ENCODE data around the gene RCAN2.
"Not testable (repeated sequence)": the region's sequence is repeated elsewhere in the genome, so short reads cannot be mapped to it uniquely, and the experiment has no call there.

The RCAN2 gene

DNA sequence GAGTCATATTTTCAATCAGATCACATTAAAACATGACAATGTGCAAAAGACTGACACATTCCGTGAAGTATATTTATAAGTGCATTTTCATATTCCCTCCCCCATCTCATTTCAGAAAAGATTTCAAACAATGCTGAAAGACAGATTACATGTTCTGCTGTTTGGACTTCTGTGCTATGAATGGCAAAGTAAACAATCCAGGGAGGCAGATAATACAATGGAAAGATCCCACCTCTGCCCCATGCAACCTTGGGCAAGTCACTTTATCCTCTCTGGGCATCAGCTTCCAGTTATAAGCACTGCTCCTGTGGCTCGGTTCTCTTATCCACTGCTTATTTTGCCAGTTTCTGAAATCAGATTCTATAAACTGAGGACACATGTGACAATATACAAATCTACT lies 110.2 kb downstream of the RCAN2 start:
- DNase-seq = no peak

DNA sequence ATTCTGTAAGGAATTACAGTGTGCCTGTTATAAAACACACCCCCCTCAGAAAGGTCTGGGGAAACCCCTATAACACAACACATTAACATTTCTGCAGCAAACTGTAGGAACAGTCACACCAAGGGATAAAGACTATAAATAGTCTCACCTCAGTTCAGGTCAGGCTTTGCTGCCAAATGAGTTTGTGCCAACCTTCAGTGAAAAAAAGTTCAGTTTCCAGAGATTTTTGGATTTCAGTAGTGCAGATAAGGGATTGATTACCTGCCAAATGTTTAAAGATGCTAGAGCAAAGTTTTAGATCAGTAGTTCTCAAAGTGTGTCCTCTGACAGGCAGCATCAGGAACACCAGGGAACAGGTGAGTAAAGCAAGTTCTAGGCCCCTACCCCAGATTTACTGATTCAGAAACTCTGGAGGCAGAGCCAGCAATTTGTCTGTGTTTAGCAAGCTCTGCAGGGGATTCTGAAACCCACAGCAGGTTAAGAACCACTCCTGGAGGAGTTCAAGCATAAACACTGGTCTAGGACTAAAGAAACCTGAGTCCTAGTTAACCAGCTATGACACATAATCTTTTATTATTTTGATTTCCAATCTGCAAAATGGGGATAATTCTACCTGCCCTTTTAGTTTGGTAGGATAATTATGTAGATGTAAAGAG lies 111.0 kb downstream of the RCAN2 start:
- DNase-seq = no peak

DNA sequence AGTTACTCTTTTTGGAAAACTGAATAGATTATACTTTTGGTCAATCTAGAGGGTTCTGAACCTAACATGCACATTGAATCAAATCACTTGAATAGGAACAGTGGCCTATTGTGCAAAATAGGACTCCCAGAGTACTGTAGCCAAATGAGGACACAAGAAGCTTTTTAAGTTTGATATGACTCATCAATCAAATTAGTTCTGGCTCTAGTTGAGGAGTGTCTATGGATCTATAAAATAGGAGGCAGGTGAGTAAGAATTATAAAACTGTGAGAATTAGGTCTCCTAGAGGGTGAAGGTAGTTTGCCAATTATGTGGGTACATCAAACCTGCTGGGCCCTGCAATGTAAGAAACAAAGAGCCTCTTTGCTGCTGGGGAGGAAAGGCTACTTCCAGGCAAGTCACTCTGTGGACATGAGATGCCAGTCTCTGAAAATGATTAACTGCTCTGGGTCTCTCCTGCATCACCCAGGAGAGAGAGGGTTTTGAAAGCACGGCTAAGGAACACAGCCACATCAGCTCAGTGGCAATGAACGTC lies 112.3 kb downstream of the RCAN2 start:
- DNase-seq = no peak

DNA sequence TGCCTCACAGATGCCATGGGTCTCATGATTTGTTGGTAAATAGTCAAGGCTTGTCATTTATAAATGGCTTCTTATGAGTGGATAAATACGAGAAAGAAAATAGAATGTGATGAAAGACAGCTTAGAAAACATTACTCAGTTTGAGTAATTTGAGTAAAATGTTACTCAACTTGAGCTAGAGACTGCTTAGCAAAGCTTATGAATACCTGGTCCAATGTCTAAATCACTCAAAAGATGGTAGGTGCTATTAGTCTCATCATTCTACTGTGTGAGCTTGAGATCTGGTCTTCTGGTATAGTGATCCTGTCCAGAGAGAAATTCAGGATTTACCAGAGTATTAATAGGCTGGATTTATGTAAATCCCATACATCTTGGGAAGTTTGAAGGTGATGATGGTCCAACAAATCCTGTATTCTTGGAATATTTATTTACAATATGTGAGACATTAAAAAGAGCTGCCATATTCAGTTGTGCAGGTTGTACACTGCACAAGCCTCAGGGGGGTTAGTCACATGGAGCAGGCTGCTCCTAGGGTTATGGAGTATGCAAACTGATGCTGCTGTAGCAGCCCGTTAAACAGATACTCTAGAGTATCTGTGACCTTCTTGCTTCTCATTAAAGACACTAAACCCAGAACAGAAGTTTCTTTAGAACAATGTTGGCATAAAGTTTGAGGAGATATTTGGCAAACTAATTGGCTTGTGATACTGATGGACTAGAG lies 112.9 kb downstream of the RCAN2 start:
- DNase-seq = no peak

DNA sequence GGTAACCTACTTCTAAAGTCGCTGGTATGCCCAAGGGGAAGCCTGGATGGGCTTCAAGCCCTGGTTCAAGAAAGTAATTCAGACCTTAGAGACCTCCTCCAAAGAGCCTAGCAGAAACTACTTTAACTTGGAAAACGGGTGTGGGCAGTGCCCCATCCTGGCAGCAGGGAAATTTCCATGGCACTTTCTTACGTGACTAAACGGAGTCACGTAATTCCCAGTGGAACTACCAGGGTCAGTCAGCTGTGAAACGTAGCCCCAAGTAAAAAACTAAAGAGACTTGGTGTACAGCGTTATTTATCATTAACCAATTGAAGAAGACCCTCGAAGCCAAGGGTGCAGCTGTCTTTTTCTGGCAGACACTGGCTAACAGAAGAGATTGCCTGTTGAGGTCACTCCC lies 114.0 kb downstream of the RCAN2 start:
- DNase-seq = no peak

DNA sequence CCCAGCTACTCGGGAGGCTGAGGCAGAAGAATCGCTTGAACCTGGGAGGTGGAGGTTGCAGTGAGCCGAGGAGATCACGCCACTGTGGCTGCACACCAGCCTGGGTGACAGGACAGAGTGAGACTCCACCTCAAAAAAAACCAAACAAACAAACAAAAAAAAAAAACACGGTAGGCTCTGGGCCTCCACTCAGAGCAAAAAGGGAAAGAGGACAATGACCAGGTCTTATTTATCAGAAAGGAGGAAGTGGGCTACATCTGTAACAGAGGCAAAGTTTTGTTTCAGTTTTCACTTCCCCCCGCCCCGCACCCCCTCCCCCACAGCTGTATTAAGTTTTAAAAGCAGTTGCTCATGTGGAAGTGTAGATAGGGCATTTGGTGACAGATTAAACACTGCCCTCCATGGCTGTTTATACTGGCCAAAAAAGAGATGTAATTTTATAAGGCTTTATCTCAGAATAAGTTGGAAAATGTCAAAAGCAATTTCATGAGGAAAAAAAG lies 114.6 kb downstream of the RCAN2 start:
- DNase-seq = no peak

DNA sequence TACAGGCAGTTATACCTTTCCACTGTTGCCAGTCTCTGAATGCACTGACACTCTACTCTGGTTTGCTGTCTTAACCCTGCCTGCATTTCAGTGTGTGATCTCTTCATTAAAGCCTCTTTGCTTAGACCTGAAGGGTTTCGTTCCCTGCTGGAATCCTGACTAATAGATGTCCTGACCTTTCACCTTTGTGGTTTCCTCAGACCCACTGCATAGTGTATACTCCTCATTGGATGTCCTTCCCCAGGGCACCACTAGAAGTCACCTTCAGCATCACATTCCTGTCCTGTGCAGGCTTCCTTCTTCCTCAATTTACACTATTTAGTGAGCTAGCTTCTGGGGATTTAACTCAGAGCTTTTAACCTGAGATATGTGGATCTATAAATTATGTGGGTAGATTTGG lies 120.6 kb downstream of the RCAN2 start:
- DNase-seq = no peak

DNA sequence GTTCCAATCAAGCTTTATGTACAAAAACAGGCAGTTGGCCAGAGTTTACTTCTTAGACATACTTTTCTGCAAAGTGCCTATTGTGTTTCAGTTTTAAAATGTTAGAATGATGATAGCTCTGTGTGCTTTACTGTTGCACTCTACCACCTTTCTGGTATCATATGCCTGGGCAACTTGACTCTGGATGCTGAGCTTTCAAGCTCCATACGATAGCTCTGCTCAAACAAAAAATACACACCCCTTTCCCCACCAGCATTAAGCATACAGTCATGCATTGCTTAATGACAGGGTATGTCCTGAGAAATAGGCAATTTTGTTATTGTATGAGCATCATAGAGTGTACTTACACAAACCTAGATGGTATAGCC lies 123.1 kb downstream of the RCAN2 start:
- DNase-seq = no peak

DNA sequence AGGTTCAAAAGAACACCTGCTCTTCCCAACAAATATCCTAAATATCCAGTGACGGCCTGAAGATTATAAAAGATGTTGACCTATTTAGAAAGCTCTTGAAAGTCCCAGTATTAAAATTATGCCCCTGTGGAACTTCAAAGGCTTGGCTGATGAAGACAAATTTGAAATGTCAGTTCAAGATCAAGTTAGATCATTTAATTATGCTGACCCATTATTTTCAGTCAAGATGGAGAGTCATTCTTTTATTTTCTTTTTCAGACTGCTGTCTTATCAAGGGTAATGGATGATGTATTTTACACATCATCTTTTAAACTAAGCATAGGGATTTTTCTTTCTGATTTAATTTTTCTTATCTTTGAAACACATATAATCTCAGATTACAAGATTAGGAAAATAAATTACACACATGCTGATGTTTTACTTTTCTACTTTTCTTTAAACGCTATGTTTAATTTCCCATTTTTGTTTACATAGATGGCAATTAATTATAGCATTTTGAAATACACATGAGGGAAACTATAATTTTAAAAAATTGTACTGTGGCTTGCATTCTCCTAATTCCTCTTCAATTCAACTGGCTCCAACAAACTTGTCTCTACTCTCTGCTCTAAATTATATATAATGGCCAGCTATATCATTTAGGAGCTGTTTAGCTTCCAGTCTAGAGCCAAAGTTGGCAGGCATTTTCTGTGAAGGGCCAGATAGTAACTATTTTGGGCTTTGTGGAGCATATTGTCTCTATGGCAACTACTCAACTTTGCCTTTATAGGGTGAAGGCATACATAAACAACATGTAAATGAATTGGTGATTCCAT lies 123.7 kb downstream of the RCAN2 start:
- no peak for DNase-seq

DNA sequence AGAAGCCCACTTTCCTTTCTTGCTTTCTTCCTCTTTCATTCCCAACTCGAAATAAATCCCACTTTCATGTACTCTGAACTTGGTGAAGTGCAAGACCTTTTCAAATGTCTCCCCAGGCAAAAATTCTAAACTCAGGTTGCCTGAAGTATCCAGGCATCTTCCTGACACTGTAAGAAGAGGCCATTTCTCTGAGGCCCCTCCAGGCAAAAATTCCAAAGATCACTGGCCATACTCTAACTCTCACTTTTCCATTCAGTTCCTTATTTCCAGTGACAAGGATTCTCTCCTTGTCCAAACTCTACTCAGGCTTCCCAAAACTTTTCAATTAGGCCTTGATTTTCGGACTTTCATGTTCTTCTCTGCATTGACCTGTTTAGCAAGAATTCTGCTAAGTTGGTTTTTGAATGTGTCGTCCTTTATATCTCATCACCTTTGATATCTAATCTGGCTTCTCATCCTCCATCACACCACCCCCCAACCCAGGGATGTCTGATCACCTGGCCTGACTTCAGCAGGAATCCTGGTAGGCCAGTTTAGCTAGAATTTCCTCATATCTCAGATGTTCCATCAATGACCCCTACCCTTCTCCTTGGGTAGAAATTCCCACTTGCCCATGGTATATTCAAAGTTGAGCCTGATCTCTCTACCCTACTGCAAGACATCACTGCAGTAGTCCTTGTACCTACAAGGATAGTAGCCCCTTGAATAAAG lies 124.9 kb downstream of the RCAN2 start:
- DNase-seq = no peak

DNA sequence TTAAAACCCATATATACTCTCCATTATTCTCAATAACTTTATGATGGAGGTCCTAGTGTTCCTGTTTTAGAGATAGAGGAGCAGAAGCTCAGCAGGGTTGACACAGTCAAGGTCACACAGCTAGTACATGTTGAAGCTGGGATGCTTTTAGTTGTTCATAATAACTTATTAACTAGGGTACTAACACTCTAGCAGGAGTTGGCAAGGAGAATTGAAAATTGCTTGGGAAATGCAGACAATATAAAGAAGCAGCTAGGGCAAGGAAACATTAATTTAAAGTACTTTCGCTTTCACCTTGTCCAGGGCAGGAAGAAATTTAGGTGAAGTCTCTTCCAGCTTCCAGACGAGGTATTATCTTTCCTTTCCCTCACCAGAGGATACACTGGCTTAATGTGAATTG lies 133.7 kb downstream of the RCAN2 start:
- DNase-seq = no peak

DNA sequence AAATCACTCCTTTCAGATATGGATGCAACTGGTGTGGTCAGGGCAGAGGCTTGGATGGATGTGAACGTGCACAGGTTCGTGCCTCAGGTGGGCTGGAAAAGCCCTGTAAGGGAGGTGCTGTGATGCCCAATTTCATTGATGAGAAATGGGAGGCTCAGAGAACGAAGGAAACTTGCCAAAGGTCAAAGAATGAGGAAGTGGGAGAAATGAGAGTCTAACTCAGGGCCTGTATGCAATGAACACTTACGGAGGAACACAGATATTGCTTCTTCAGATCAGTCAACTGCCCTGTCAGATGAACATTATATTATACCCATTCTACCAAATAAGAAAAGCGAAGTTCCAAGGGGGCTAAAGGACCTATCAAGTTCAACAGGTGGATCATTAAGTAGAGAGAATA lies 134.7 kb downstream of the RCAN2 start:
- no peak for DNase-seq

DNA sequence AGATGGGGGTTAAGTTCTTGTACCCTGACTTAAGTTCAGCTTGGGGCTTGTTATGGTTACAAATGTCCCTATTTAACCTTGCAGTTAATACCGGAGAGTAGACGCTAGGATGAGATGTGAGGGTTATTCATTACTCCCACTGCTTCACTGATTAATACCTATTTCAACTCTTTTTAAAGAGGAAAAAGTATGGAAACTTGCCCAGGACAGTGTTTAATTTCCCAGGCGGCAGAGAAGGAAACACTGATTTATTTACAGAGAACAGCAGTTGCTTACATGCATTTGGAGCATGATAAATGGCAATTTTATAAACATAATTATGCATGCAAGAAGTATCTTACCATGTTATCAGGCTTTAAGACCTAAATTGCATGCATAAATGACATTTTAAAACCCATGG lies 137.7 kb downstream of the RCAN2 start:
- DNase-seq = no peak

DNA sequence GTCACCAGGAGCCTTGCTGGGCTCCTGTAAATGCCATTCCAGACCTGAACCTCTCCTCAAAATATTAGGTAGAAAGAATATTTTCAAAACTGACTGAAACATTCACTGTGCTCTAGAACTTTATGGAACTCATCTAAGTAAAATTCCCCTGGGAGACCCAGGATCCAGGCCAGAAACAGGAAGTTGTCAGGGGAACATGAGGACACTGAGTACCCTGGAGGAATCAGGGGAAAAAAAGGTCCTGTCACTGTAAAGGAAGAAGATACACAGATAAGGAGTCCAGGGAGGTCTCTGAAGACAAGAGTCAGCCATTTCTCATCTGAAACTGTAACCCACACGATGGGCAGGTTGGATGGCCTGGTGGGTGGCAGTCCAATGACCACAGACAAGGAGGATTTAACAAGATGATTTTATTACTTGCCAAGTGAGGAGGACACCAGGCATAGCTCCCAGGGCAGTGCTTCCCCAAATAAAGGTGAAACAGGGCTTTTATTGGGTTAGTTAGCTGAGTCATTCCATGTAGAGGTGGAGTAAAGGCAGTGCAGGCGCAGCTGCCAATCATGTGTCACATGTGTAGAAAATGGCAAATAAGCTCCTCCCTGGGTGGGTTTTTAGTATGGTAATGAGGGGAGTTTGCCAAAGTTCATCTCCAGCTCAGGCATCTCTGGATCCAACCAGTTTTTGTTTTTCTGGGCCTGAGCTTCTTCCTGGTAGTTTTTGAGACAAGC lies 138.5 kb downstream of the RCAN2 start:
- DNase-seq = no peak

DNA sequence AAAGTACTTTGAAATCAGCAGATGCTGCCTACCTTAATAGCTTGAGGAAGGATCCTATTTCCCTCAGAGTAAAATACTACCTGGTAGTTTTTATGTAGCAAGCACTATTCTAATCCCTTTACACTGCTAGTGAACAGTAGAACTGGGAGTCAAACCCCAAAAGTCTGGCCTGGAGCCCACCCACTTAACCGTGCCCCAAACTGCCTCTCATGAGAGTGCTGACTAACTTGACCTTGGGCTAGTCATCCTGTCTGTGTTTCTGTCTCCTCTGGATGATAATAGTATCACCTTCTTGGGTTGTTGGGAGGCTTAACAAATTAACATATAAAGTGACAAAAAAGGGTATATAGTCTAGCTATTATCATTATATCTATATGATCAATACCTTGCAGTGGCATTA lies 140.5 kb downstream of the RCAN2 start:
- DNase-seq = no peak

DNA sequence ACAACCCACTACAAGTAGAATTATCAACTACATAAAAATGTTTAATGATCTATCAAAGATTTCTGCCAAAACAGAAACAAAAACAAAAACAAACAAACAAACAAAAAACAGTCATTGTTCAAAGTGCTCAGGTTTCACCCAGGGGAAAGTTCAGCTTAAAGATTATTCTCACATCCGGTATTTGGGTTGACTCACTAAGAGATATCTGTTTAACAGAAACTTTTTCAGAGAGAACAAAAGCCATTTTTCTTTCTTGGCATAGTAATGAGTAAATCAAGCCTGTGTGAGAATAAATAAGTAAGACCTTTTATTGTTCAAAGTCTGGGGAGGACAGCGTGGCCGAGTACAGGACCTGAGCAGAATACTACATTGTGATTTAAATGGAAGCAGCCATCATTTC lies 143.6 kb downstream of the RCAN2 start:
- no peak for DNase-seq

DNA sequence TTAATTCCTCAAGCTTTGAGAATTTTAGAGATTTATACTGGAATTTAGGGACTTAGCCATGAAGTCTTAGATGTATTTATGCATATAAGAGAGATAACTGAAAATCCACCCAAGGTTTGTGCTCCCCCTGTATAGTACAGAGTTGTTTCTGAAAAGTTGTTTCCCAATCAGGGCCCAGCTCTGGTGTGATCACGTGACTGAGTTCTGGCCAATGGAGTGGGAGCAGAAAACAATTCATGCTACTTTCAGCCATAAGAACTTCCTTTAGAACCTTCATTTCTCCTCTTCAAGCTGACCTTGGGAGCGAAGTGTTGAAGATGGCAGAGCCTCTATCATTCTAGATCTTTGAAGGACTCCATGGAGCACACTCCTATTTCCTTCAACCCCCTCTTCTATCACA lies 151.0 kb downstream of the RCAN2 start:
- no peak for DNase-seq

DNA sequence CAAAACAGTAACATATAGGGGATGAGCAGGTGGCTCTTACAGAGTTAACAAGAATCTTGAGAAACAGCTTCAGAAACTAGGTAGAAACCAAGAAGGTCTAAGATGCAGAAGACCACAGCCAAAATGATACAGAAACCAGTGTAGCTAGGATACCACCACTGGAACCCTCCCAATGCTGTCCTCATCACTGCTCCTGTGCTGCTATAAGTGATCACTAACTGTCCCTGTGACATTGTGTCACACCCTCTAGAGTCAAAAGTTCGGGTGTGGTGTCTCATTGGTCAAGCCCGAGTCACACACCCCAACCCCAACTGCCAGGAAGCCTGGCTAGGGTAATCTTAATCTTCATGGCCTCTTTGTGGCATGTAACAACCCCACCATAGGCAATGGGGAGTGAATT lies 153.1 kb downstream of the RCAN2 start:
- no peak for DNase-seq

DNA sequence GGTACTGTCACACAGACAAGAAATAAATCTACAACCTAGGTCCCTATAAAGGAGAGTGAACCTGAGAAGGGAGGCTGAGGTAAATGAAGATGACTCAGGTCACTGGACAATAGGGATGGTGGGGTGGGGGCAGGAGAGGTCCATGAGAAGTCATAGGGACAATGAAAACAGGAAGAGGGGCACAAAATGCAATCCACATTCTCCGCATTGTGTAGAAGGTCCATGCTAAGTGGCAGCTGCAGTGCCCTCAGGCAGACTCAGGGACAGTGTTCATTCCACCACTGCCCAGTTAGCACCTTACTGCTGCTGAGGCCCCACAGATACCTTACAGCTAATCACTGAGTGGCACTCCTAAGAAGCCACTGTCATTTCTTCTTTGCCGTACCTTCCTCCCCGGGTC lies 156.8 kb downstream of the RCAN2 start:
- DNase-seq = no peak

DNA sequence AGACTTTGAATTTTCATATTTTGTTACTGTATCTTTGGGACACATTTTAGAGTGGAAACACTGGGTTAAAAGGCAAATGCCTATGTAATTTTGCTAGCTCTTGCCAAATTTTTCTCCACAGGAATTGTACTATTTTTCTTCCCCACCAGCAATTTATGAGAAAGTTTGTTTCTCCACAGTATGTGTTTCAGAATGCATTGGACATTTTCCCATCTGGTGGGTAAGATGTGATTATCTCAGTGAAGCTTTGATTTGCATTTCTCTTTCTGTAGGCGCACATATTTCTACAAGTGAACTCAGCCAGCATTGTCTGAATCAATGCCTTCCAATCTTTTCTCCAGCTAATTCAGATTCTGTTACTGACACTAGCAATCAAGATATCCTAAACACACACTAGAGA lies 157.8 kb downstream of the RCAN2 start:
- no peak for DNase-seq

DNA sequence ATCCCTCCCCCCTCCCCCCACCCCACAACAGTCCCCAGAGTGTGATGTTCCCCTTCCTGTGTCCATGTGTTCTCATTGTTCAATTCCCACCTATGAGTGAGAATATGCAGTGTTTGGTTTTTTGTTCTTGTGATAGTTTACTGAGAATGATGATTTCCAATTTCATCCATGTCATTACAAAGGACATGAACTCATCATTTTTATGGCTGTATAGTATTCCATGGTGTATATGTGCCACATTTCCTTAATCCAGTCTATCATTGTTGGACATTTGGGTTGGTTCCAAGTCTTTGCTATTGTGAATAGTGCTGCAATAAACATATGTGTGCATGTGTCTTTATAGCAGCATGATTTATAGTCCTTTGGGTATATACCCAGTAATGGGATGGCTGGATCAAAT lies 158.8 kb downstream of the RCAN2 start:
- DNase-seq = not testable (repeated sequence)

DNA sequence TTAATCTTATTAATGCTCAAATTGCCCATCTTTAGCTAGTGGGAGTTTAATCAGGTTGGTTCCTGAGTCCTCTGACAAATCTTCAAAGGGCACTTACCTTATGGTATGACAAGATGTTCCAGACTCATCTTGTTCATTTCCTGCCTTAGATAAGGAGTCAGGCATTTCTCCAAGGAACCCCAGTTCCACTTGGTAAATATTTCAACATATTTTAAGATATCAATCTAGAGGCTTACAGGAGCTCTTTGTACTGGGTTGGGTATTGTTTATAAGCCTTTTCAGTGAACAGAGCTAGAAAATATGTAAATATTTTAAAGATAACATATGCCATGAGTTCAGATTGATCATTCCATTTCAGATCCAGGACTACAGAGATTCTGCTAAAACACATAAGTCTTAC lies 159.8 kb downstream of the RCAN2 start:
- DNase-seq = no peak
